Mucosa of stomach (tissue), 1 donor: ENCODE results near the gene LLGL2.
"Not testable (repeated sequence)": the region's sequence is repeated elsewhere in the genome, so short reads cannot be mapped to it uniquely, and the experiment has no call there.

Experiments
- H3K27me3 ChIP-seq: one replicate; pipeline ENCODE4 v1.7.0; 2013; ENCODE audit warnings: mild to moderate bottlenecking, low read length; ENCODE audit not compliant: control insufficient read depth, insufficient read depth
- H3K36me3 ChIP-seq: one replicate; pipeline ENCODE4 v1.7.0; 2013; ENCODE audit warnings: low read length; ENCODE audit not compliant: control insufficient read depth, insufficient read depth
- H3K4me1 ChIP-seq: one replicate; pipeline ENCODE4 v1.7.0; 2013; ENCODE audit warnings: mild to moderate bottlenecking, low read length; ENCODE audit not compliant: control insufficient read depth, insufficient read depth
- H3K4me3 ChIP-seq: one replicate; pipeline ENCODE4 v1.7.0; 2013; ENCODE audit warnings: low read length
- H3K9ac ChIP-seq: one replicate; pipeline ENCODE4 v1.7.0; 2013; ENCODE audit warnings: mild to moderate bottlenecking, low read length, moderate library complexity
- H3K9me3 ChIP-seq: one replicate; pipeline ENCODE4 v1.7.0; 2013; ENCODE audit warnings: mild to moderate bottlenecking, low read length, moderate library complexity; ENCODE audit not compliant: control insufficient read depth
- donor health status: Pancreatic carcinoma.

Gene LLGL2

DNA sequence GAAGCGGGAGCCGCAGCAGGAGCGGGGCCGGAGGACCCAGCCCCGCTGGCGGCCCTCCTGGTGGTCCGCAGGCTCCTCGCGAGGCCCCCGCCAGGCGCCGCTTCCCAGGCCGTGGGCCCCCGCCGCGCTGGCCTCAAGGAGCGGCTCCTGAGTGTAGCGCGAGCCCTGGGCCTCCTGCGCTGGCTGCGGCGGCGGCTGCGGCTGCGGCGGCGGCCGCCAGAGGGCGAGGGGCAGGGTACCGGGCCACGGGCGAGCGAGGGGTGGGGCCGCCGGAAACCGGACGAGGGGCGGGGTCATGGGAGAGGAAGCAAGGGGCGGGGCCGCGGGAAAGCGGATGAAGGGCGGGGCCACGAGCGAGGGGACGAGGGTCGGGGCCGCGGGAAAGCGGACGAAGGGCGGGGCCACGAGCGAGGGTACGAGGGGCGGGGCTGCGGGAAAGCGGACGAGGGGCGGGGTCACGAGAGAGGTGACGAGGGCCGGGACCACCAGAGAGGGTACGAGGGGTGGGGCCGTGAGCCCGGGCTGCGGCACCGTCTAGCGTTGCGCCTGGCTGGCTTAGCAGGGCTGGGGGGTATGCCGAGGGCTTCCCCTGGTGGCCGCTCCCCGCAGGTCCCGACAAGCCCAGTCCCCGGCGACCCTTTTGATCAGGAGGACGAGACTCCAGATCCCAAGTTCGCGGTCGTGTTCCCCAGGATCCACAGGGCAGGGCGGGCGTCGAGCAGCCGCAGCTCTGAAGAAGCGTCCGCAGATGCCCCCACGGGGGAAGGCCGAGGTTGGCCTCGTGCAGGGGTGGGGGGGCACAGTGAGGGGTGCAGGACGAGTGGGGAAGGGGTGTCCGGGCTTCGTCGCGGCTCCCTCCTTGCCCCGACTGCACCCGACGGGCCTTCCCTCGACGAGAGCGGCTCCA is 63.8 kb downstream of the LLGL2 start:
- no peaks in the 10 kb centered on the region for H3K9me3 ChIP-seq
- H3K36me3 ChIP-seq, result no peaks in the 10 kb centered on the region
- H3K27me3 ChIP-seq, result peaks cover 6% of the 10 kb centered on the region
- H3K9ac ChIP-seq, result peak overlapping the region; percentile 68
- H3K4me1 ChIP-seq, result peaks cover 26% of the 10 kb centered on the region
- H3K4me3 ChIP-seq, result peak overlapping the region; percentile 12

DNA sequence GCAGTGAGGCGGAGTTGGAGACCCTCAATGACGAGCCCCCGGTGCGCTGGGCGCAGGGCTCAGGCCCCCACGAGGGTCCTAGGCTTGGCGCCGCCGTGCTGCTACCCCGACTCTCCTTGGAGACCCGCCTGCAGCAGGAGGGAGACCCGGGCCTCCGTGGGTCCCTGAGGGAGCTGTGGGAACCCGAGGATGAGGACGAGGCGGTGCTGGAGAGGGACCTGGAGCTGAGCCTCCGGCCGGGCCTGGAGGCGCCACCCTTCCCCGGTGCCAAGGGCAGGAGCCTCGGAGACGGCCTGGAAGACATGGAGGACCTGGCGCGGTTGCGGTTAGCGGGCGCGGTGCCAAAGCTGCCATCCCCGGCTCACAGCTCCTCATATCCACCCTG is 64.4 kb downstream of the LLGL2 start:
- H3K9ac ChIP-seq, result no peak overlapping the region
- peaks cover 26% of the 10 kb centered on the region for H3K4me1 ChIP-seq
- no peaks in the 10 kb centered on the region for H3K9me3 ChIP-seq
- peaks cover 6% of the 10 kb centered on the region for H3K27me3 ChIP-seq
- no peak overlapping the region for H3K4me3 ChIP-seq
- H3K36me3 ChIP-seq, result no peaks in the 10 kb centered on the region

DNA sequence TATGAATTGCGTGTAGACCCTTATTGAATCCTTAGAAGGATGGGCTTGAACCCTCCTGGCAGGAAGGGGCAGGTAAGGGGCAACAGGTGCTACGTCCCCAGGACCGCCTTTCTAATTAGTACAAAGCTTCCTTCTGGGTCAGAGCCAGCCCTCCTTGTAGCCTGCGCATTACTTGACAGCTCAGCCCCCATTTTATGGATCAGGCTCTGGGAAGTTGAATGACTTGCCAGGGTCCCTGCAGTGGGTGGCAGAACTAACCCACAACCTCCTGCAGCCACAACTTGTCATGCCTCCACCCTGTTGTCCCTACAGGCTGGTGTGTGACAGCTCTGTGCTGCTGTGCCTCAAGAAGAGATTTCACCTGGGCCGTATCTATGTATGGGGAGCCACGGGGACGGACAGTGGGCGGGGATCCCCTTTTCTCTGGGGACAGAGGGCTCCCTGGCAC is 64.8 kb downstream of the LLGL2 start:
- Histone ChIP-seq H3K9me3 (no peaks in the 10 kb centered on the region), H3K9ac (no peak overlapping the region), H3K4me1 (peaks cover 26% of the 10 kb centered on the region), H3K4me3 (no peak overlapping the region), H3K27me3 (peaks cover 6% of the 10 kb centered on the region), H3K36me3 (no peaks in the 10 kb centered on the region)

DNA sequence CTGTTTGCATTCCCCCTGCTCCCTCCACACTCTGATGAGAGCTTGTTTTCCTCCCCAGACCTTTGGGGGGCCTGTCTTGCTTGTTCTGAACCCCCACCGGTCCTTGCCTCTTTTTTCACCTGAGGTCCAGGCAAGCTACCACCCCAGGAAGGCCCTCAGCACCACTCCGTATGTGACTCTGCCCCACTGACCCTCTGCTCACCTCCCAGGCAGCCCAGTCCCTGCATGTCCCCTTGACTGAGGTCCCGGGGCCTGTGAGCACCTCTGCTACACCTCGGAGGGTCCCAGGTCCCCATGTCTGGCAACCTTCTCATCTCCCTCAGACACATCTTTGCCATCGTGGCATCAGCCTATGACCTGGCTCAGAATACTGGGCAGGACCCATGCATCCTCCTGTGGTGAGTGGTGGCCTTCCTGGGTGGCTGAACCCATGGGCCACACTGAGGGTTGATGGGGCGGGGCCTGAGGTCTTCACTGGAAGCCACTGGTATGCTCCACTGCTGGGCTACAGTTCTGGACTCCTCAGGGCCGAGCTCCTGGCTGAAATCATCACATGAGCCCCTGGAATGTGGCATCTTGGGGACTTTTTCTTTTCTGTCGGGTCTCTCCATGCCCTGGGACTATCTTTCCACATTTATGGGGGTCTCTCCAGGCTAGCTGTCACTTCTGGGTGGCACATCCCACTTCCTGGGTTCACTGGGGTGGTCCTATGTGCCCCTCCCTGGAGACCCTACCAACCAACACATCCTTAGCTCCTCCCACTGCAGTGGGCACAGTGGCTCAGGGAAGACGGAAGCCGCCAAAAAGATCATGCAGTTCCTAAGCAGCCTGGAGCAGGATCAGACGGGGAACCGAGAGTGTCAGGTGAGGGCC is 65.6 kb downstream of the LLGL2 start:
- Histone ChIP-seq H3K4me3 (no peak overlapping the region), H3K36me3 (no peaks in the 10 kb centered on the region), H3K9ac (no peak overlapping the region), H3K27me3 (peaks cover 6% of the 10 kb centered on the region), H3K4me1 (peaks cover 26% of the 10 kb centered on the region), H3K9me3 (no peaks in the 10 kb centered on the region)

DNA sequence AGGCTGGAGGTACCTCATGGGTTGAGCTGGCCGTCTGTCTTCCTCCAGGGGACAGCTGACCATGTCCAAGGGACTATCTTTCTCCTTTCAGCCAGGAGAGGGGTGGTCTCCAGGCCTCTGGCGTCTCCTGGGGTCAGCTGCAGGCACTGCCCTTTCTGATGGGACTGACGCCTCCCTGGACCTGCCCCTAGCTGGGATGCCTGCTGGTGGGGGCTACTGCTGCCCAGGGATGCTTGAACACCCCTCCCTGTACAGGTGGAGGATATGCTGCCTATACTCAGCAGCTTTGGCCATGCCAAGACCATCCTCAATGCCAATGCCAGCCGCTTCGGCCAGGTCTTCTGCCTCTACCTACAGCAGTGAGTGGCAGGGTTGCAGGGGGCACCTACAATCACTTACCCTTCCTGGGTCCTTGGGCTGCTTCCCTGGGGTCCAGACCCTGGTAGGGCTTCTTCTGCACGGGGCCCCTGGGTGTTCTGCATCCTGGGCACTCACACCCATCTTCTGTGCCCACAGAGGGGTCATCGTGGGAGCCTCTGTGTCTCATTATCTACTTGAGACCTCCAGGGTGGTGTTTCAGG is 66.3 kb downstream of the LLGL2 start:
- peaks cover 26% of the 10 kb centered on the region for H3K4me1 ChIP-seq
- H3K4me3 ChIP-seq, result no peak overlapping the region
- H3K36me3 ChIP-seq, result no peaks in the 10 kb centered on the region
- no peaks in the 10 kb centered on the region for H3K9me3 ChIP-seq
- no peak overlapping the region for H3K9ac ChIP-seq
- peaks cover 6% of the 10 kb centered on the region for H3K27me3 ChIP-seq

DNA sequence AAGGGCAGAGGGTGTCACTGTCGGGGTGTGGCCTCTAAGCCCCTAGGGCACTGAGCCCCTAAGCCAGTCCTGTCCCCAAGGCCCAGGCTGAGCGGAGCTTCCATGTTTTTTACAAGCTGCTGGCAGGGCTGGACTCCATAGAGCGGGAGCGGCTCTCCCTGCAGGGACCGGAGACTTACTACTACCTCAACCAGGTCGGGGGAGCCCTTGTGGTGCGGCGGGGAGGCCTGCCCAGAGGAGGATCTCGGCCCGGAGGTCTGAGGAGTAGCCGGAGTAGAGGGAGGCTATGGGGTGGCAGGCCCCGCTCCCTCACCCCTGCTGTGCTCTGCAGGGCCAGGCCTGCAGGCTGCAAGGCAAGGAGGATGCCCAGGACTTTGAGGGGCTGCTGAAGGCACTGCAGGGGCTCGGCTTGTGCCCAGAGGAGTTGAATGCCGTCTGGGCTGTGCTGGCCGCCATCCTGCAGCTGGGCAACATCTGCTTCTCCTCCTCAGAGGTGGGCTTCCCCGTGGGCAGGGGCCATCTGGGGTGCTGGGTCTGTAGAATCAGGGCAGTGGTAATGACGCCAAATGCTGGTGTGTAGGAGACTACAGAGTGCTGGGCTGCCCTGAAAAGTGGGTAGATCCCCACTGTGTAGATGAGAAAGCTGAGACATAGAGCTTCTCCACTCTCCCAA is 67.0 kb downstream of the LLGL2 start:
- H3K4me1 ChIP-seq, result peaks cover 24% of the 10 kb centered on the region
- peaks cover 6% of the 10 kb centered on the region for H3K27me3 ChIP-seq
- no peaks in the 10 kb centered on the region for H3K9me3 ChIP-seq
- no peak overlapping the region for H3K4me3 ChIP-seq
- H3K9ac ChIP-seq, result no peak overlapping the region
- H3K36me3 ChIP-seq, result no peaks in the 10 kb centered on the region

DNA sequence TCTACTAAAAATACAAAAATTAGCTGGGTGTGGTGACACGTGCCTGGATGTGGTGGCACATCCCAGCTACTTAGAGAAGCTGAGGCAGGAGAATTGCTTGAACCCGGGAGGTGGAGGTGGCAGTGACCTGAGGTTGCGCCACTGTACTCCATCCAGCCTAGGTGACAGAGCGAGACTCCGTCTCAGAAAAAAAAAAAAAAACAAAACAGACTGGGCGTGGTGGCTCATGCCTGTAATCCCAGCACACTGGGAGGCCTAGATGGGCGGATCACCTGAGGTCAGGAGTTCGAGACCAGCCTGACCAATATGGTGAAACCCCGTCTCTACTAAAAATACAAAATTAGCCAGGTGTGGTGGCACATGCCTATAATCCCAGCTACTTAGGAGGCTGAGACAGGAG is 67.9 kb downstream of the LLGL2 start:
- H3K9me3 ChIP-seq, H3K27me3 ChIP-seq, H3K4me3 ChIP-seq, H3K36me3 ChIP-seq, H3K9ac ChIP-seq: not testable (repeated sequence)
- peaks cover 16% of the 10 kb centered on the region for H3K4me1 ChIP-seq

DNA sequence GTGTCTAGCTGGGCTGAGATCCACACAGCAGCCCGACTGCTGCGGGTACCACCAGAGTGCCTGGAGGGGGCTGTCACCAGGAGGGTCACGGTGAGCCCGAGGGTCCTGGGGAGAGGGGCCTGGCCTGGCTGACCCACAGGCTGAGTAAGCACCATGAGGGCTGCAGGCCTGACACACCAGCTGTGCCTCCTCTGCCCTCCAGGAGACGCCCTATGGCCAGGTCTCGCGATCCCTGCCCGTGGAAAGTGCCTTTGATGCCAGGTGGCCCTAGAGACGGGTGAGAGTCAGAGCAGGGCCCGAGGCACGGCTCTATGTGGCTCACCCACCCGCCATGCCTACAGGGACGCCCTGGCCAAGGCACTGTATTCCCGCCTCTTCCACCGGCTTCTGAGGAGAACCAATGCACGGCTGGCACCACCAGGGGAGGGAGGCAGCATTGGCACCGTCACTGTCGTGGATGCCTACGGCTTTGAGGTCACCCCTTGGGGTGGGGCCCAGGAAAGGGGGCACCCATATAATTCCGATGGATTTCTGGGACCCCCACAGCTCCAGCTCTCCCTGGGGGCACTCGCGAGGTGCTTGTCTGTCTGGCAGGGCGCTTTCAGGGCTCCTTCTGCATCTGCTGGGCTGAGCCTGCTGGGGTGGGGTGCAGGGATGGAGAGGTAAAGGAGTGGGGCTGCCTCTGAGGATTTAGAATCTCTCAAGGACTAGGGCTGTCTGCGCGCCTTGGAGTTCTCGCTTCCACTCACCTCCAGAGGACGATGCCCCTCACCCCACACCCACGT is 69.2 kb downstream of the LLGL2 start:
- H3K9me3 ChIP-seq, result no peaks in the 10 kb centered on the region
- no peaks in the 10 kb centered on the region for H3K27me3 ChIP-seq
- H3K36me3 ChIP-seq, result no peaks in the 10 kb centered on the region
- no peak overlapping the region for H3K9ac ChIP-seq
- peaks cover 10% of the 10 kb centered on the region for H3K4me1 ChIP-seq
- H3K4me3 ChIP-seq, result no peak overlapping the region

DNA sequence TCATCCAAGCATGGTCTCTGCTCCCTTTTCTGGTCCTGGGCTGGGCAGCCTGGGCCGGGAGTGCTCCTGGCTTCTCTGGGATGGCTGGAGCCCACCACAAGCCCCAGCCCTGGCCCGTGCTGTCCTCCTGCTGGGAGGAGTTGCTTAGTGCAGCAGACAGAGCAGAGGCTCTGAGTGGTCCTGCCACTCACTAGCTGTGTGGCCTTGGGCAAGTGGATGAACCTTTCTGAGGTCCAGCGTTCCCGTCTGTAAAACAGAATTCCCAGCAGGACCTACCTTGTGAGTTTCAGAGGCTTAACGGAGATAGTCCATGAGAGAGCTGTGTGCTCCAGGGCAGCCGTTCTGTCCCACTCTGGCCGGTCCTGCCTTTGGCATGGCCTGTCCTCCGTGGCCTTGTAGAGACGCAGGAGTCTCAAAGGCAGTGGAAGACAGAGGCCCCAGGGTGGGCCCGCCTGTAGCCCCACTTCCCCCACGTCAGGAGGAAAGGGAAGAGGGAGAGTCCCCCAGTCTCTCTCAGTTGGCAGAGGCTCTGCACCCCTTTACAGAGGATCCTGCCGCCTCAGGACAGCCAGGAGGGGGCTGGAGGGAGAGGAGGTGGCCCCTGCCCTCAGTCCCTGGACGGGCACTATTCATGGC is 69.9 kb downstream of the LLGL2 start:
- Histone ChIP-seq H3K4me1 (peaks cover 3% of the 10 kb centered on the region), H3K4me3 (no peak overlapping the region), H3K9ac (no peak overlapping the region), H3K36me3 (no peaks in the 10 kb centered on the region), H3K9me3 (no peaks in the 10 kb centered on the region), H3K27me3 (no peaks in the 10 kb centered on the region)

DNA sequence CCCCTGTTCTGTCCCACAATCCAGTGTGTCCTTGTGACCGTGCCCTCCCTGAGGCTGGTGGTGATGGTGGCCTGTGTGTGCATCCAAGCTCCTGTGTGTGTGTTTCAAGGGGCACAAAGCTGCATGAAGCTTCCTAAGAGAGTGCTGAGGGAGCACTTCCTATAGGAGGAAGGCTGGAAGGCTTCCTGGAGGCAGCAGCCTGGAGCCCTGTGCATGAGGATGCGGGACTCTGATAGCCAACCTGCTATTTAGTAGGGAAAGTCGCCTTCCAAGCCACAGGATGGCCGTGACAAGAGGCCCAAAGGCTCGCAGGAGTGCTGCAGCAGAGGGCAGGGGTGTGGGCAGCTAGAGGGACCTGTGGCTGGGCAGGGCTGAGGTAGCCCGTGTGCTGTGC is 70.4 kb downstream of the LLGL2 start:
- Histone ChIP-seq H3K36me3 (no peaks in the 10 kb centered on the region), H3K27me3 (no peaks in the 10 kb centered on the region), H3K4me1 (peaks cover 1% of the 10 kb centered on the region), H3K9ac (no peak overlapping the region), H3K4me3 (no peak overlapping the region), H3K9me3 (no peaks in the 10 kb centered on the region)
